Activated gamma-delta T cell (primary cell): ENCODE results near the gene ANKRD9.
"Not testable (repeated sequence)": the region's sequence is repeated elsewhere in the genome, so short reads cannot be mapped to it uniquely, and the experiment has no call there.

Source experiments
- DNase-seq: peaks from one replicate; lab custom pipeline; 2025; lab: John Stamatoyannopoulos, UW

Gene ANKRD9

DNA sequence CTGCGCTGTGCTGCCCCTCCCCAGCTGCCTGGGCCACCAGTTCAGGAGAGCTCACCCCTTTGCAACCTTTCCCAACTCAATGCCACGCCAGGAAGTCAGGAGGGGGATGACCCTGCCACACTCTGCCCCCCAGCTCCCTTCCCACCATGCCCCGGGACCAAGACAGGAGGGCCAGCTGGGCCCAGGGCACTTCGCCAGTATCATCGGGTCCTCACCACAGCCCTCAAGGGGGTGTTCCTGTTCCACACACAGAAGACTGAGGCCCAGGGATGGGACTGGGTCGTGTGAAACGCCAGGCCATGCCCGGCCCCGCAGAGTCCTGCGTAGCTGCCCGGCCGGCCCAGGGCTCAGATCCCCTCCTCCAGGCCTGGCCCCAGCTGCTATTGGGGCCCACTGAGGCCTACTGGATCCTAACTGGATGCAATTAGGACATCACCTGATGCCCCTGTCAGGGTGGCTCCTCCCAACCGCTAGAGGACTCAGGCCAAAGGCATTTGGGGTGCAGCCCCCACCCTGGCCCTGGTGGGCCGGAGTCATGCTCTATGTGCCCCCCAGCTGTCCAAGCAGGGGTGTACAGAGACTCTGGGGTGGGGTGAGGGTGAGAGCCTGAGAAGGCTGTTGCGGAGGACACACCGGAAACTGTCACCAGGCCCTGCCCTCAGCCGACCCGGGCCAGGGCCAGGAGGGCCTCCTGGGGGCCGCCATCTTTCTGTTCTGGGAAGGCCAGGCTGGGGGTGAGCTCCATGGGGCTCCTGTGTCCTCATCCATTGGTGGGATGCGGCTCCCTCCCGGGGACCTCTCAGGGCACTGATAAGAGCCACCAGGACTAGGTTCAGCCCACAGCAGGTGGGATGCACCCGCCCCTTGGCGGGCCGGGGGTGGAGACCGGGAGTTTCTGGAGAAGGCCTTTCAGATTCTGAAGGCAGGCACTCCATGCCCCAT, 29.3 kb upstream of the ANKRD9 start:
- no peak for DNase-seq

- DNase-seq: no peak
Observed at GRCh38 chr14:102537981-102538601, 28.5 kb upstream of the ANKRD9 start.

DNA sequence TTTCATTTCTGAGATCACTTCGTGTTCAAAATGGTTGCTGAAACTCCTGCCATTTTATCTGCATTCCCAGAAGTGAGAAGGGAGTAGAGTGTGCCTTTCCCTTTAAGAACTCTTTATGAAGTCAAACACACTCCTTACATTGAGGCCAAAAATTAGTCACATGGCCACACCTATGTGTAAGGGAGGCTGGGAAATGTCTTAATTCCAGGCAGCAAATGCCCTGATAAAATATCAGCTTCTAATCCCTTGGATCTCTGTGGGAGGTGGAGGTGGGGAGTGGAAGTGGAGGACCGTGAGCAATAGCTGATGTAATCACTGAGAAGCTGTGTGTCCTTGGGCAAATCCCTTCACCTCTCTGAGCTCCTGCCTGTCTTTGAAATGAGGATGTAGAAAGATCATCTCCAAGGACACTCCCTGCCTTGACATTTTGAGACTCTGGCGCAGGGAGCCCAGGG, 22.7 kb upstream of the ANKRD9 start:
- DNase-seq: no peak

GRCh38 chr14:102530828-102531478, 21.4 kb upstream of the ANKRD9 start:
- DNase-seq: no peak

GRCh38 chr14:102528431-102529170, 19.0 kb upstream of the ANKRD9 start:
- no peak for DNase-seq

DNA sequence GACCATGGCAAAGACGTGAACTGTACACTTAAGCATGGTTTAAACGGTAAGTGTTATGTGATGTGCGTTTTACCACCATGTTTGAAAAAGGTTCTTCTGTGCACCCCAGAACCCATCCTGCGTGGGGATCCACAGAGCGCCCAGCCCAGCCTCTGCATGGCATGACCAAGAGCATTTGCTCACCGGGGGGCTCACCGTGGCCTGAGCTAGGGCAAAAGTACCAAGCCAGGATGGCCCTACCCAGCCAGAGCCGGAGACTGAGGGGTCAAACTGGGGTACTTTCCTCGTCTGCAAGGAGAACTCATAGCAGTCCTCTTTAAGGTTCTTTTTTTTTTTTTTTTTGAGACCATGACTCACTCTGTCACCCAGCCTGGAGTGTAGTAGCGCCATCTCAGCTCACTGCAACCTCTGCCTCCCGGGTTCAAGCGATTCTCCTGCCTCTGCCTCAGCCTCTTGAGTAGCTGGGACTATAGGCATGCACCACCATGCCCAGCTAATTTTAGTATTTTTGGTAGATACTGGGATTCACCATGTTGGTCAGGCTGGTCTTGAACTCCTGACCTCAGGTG, 16.4 kb upstream of the ANKRD9 start:
- DNase-seq: no peak

DNA sequence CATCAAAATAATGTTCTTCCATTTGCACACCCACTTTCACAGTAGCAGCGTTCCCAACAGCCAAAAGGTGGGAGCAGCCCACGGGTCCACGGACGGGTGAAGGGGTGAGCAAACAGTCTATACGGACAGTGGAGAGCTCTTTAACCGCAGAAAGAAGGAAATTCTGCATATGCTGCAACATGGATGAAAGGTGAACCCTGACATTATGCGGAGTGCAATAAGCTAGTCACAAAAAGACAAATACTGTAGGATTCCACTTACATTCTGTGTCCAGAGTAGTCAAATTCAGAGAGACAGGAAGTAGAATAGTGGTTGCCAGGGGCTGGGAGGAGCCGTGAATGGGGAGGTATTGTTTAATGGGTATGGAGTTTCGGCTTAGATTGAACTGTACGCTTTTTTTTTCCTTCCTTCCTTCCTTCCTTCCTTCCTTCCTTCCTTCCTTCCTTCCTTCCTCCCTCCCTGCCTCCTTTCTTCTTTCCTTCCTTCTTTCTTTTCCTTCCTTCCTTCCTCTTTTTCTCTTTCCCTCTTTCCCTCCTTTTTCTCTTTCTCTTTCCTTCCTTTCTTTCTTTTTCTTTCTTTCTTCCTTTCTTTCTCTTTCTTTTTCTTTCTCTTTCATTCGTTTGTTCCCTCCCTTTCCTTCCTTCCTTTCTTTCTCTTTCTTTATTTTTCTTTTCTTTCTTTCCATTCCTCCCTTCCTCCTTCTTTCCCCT, 15.8 kb upstream of the ANKRD9 start:
- no peak for DNase-seq

GRCh38 chr14:102524451-102525218, 15.1 kb upstream of the ANKRD9 start:
- peak; percentile 75 for DNase-seq

- no peak for DNase-seq
Observed at GRCh38 chr14:102523569-102524450, 14.2 kb upstream of the ANKRD9 start.

DNA sequence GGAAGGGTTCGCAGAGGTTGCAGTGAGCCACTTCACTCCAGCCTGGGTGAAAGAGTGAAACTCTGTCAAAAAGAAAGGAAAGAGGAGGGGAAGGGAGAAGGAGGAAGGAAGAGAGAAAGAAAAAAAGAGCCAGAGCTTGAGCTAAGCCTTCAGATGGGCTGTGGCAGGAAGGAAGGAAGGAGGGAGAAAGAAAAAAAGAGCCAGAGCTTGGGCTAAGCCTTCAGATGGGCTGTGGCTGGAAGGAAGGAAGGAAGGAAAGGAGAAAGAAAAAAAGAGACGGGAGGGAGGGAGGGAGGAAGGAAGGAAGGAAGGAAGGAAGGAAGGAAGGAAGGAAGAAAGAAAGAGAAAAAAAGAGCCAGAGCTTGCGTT, 13.6 kb upstream of the ANKRD9 start:
- no peak for DNase-seq

DNA sequence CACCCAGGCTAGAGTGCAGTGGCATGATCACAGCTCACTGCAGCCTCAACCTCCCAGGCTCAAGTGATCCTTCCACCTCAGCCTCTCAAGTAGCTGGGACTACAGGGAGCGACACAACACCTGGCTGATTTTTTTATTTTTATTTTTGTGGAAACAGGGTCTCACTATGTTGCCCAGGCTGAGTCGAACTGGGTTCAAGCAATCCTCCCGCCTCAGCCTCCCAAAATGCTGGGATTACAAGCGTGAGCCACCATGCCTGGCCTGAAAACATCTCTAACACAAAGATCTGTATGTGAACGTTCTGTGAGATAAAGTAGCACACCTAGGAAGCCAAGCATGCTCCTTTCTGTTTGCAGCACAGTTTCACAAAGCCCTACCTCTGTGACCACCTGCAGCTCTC, 10.1 kb upstream of the ANKRD9 start:
- DNase-seq: not testable (repeated sequence)

- no peak for DNase-seq
Observed at GRCh38 chr14:102518063-102518648, 8.6 kb upstream of the ANKRD9 start.

DNA sequence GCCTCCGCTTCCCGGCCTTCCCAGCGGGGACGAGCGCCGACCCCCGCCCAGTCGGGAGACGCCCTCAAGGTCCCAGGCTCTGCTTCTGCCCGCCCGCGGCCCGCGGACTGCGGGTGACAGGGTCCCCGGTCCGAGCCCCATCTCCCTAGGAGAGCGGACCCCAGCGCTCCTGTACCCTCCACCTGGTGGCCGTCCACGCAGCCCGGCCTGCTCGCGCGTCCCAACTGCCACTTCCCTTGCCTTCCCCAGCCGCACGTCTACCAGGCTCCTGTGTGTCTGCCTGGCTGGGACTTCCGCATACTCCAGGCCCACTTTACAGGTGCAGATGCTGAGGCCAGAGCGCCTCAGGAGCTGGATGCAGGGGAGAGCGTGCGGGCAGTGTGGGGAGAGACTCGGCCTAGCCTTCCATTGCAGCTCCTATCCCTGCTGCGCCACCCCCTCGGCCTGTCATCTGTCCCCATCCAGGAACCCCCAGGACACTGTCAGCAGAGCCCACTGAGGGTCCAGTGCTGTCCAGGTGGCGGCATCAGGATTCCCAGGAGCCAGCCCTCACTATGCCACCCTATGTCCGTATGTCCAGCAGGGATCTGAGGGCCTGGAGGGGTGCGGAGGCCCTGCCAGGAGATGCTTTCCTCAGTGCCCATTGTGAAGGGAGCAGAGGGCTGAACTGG, 8.0 kb upstream of the ANKRD9 start:
- no peak for DNase-seq

DNA sequence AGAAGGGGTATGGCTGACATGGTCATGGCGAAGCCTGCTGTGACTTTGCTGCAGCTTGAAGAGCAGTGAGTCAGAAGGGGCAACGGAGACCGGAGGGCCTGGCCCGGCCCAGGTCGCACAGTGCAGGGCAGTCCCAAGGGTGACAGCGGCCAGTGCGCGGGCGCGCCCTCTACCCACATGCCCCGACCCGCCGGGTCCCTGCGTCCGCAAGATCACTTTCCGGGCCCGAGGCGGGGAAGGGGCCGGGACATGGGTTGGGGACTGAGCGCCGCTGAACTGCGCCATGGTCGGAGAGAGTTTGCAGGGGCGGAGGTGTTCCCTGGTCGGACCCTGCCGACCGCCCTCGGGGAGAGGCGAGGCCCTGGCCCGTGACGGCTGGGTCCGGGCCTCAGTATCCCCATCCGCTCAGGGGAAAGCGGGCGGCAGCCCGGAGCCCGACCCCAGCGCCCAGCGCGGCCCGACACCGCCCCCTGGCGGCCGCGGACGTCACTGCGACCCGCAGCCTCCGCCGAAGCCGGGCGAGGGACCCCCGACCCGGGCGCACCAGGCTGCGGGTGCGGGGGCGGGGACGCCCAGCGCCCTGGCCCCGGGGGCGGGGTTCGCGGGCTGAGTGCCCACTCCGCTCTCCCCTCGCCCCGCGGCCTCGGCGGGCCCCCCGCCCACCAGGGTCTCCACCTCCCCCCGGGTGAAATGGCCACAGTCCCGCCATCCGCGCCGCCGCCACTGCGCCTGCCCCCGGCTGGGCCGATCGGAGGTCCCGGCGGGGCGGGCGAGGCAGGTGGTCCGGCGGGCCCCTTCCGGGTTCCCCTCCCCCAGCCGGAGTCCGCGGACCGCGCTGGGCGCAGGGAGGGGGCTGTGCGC, 7.2 kb upstream of the ANKRD9 start:
- peak; percentile 41 for DNase-seq

DNA sequence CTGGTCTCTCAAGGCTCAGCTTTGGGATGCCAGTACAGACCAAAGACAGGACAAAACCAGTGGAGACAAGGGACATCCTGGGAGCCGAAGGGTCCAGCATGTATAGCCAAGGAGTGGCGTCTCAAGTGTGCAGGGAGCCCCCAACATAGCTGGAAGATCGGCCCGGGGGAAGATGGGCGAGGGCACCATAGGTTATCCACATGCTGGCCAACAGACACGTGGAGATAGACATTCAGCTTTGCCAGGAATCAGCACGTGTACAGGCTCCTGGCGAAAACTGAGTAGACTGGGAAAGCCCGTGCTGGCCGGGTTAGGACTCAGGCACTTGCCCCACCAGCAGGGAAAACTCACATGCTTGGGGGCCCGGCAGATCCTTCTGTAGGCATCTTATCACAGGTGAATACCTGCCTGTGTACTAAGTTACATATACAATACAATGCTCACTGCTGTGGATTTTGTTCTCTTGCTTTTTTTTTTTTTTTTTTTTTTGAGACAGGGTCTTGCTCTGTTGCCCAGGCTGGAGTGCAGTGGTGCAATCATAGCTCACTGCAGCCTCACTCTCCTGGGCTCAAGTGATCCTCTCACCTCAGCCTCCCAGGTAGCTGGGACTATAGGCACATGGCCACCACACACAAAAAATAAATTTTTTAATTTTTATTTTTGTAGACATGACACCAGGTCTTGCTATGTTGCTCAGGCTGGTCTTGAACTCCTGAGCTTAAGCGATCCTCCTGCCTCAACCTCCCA, 5.6 kb upstream of the ANKRD9 start:
- DNase-seq: no peak

DNA sequence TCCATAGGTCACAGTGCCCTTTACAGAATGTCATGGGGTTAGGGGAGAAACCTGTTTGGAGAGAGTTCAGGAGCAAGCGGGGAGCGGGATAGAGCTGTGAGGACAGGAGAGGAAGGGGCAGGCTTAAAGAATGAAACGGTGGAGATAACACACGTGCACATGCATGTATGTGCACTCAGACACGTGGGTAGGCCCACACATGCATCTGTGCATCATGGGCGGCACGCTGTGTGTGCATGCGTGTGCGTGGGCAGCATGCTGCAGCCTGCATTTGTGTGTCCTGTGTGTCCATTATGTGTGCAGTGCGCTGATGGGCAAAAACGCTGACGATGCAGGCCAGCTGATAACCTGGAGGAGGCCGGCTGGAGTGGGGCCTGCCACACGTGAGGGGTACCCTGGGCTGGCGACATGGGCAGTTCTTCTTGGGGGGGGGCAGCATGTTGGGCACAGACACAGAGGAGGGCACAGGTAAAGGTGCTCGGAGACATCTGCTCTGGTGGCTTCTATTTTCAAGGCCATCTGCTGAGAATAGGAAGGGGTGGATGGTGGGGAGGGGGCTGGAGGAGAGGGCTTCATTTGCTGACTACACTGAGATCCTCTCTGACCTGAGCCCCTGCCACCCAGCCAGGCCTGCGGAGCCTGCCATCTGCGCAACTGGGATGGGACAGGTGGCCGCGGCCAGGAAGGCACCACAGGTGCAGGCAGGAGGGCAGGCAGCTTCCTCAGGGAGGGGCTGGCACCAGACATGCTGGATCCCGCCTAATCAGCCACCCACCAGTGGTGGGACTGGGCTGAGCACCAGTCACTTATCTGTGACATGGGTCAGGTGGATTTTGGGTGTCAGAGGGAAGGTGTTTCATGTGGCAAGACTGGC, 4.6 kb upstream of the ANKRD9 start:
- DNase-seq: no peak
